ENCODE data around the gene STRADB.

DNA sequence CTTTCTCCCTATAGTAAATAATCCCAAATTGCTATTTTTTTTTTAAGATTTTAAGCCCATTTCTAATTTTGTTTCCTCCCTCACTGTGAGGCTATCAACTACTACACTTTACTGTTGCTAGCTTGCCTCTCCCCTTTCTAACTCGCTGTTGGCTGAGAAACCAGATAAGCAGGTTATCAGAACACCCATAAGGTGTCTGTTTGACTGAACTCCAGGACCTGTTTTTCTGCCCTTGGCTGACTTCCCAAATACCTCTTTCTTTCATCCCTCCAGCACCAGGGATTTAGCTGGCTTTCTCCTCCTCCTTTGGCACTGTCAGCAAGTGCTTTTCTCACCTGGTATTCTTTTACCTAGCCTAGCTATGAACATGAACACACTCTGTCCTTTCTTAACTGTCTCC is 11.4 kb upstream of the STRADB start:
- TF ChIP-seq, protein P1, sequence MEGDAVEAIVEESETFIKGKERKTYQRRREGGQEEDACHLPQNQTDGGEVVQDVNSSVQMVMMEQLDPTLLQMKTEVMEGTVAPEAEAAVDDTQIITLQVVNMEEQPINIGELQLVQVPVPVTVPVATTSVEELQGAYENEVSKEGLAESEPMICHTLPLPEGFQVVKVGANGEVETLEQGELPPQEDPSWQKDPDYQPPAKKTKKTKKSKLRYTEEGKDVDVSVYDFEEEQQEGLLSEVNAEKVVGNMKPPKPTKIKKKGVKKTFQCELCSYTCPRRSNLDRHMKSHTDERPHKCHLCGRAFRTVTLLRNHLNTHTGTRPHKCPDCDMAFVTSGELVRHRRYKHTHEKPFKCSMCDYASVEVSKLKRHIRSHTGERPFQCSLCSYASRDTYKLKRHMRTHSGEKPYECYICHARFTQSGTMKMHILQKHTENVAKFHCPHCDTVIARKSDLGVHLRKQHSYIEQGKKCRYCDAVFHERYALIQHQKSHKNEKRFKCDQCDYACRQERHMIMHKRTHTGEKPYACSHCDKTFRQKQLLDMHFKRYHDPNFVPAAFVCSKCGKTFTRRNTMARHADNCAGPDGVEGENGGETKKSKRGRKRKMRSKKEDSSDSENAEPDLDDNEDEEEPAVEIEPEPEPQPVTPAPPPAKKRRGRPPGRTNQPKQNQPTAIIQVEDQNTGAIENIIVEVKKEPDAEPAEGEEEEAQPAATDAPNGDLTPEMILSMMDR (IDR thresholded peaks at IDR 0.05) = no peak
- no peak for TF ChIP-seq POLR2A (IDR thresholded peaks at IDR 0.05)

Measured in thyroid gland (tissue), 4 donors.